22Rv1 (cell line): ENCODE measurements around the gene KCNA4.

Experiments used
- H3K27ac ChIP-seq: fragments of 450-650 bp; 2 replicates; pipeline ENCODE4 v1.5.1; 2017
- CTCF ChIP-seq: fragments of 450-650 bp; IDR thresholded peaks from 2 replicates; pipeline ENCODE4 v1.5.1; 2017; ENCODE audit warnings: mild to moderate bottlenecking
- ZFX ChIP-seq: fragments of 450-650 bp; IDR thresholded peaks from 2 replicates; pipeline ENCODE4 v1.6.1; 2017; ENCODE audit warnings: antibody characterized with exemption, borderline replicate concordance

Gene KCNA4

GRCh38 chr11:30016588-30017363 is at the start of gene KCNA4:
TSS of gene KCNA4 (minus strand) at chr11:30017030. CDS start at chr11:30012678, 4,352 bp downstream.
- H3K27ac ChIP-seq: no peak within 1 kb of the TSS
- TF ChIP-seq CTCF (peak; percentile 56), ZFX (no peak)

- H3K27ac ChIP-seq: no peak overlapping the region
- no peak for TF ChIP-seq ZFX
- TF ChIP-seq CTCF: no peak
Measured at GRCh38 chr11:30062103-30062502, 45.3 kb upstream of the KCNA4 start.

DNA sequence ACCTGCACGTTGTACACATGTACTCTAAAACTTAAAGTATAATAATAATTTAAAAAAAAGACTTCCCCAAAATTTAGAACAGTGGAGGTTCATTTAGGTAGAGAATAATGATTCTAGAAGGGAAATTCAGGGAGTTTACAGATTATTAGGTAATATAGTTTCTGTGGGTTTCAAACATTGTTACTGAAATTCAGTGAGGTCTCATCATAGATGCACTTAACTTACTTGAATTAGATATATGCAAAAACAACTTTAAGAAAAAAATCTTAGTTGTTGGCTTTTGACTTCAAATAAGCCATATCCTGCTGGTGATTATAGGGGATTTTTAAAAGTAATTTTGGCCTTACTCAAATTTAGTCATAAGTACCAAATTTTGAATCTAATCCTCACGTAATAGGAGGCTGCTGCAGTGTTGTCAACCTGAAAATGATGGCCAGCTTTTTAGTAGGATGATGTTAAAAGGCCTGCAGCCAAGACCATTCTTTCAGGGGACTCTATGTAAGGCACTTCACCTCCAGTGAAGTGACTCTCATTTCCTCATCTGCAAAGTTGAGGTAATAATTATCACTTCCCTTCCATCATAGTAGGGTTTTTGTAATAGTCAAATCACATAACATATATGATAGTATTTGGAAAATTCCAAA is 42.5 kb upstream of the KCNA4 start:
- no peak overlapping the region for H3K27ac ChIP-seq
- TF ChIP-seq CTCF: no peak
- no peak for TF ChIP-seq ZFX

DNA sequence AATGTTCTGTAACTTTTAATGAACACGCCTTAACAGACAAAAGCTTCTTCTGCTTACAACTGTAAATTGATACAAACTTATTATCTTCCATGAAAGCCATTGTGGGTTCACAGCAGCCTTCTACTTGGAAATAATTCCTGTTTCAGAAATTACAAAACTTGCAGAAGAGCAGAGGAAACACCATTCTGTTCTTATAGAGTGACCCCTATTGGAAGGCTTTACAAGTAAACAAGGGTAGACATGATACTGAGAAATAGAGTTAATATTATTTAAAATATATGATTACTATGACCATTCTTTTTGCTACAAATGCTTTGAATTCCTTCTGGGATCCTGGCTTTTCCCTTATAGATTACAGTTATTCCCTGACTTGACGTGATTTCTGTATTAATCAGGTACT is 32.4 kb upstream of the KCNA4 start:
- TF ChIP-seq ZFX (no peak), CTCF (no peak)
- H3K27ac ChIP-seq: no peak overlapping the region

DNA sequence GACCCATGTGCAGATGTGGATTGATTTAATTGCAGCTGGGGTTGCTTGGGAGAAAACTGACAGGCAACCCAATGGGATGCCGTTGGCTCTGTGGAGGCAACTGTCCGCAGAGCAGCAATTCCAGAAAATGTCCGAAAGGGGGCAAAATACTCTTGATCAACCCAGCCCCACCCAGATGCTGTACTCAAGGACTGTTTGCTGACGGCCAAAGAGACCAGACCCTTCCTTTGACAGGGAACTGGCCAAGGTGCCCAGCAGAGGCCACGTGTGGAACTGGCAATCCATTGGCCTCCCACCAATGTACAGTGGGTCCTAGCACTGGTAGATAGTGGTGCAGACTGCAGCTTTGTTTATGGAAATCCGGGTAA is 29.7 kb upstream of the KCNA4 start:
- TF ChIP-seq CTCF (peak; percentile 22; the same call in 1 of the 2 replicates), ZFX (no peak)
- no peak overlapping the region for H3K27ac ChIP-seq

DNA sequence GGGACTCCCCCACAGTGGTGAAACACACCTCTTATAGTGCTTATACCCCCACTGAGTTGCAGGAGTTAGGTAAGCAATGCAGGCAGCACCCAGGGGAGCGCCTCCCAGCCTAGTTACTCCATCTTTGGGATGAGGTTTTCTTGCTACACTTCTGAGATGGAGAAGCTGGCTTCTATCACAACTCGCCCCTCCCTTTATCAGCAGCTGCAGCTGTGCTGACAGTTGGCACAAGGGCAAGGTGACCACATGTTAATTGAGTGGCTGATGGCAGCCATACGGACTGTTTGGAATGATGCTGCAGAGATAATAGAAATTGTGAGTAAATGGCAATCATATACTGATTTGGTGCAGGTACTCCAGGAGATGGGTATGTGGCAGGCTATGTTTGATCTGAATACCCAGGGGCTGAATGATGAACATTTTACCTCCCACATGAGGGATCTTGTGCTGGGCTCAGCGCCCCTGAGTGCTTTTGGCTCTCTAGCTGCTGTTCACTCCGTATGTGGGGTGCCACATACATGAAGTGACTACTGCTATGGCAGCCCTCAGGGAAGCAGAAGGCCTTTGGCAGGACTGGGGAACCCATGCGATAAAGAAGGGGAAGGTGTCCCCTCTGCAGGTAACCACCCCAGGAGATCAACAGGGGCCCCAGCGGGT is 29.2 kb upstream of the KCNA4 start:
- TF ChIP-seq ZFX: no peak
- no peak for TF ChIP-seq CTCF

GRCh38 chr11:30045144-30045543 is 28.3 kb upstream of the KCNA4 start:
- no peak overlapping the region for H3K27ac ChIP-seq
- no peak for TF ChIP-seq CTCF
- no peak for TF ChIP-seq ZFX

More for the DNA sequence above, 29.2 kb upstream of the KCNA4 start:
- H3K27ac ChIP-seq: no peak overlapping the region
